B cell (primary cell): Measurements from ENCODE around the gene PCDHGA8. TPM values are rescaled to one million over a fixed set of nuclear protein-coding genes. Genes with fewer than 3 reads are reported as not detected.
"Not testable (repeated sequence)": the region's sequence is repeated elsewhere in the genome, so short reads cannot be mapped to it uniquely, and the experiment has no call there.

ENCODE experiments used
- ATAC-seq: fragments of 200-7000 bp; cut with Tn5 transposase; one replicate; pipeline ENCODE4 v1.10.0; 2021; ENCODE audit warnings: low read depth, mild to moderate bottlenecking, moderate number of reproducible peaks, moderate library complexity
- CTCF ChIA-PET: fragments of 350-600 bp; sonication (Branson Sonifier 250); formaldehyde crosslinking; loops from one replicate; lab custom pipeline; 2021; ENCODE audit warnings: antibody characterized with exemption, inconsistent platforms; lab: Charles Lee
- POLR2A ChIA-PET: fragments of 350-600 bp; sonication (Branson Sonifier 250); formaldehyde crosslinking; loops from one replicate; lab custom pipeline; 2021; ENCODE audit warnings: antibody characterized with exemption; lab: Charles Lee
- DNase-seq: peaks from one replicate; pipeline ENCODE4 v3.0.0; 2013
- H2AFZ ChIP-seq: 2 replicates; pipeline ENCODE4 v1.6.1; 2012; ENCODE audit warnings: mild to moderate bottlenecking, low read depth, low read length; ENCODE audit not compliant: insufficient read depth, poor library complexity, severe bottlenecking
- H3K27ac ChIP-seq, 2 donors: 1 replicate in 1 of 2; 2 replicates in 1 of 2; pipeline ENCODE4 v1.5.1; 2012 to 2013; ENCODE audit warnings: low read length in 2 of 2, mild to moderate bottlenecking in 2 of 2, moderate library complexity in 1 of 2
- H3K27me3 ChIP-seq, 4 experiments: fragments of 200-600 bp in 1 of 4; sonication (generic) in 1 of 4; replicated peaks in 1 of 4; 1 replicate in 2 of 4; 2 replicates in 2 of 4; pipeline versions ENCODE4 v1.6.1 to v1.7.0; 2013 to 2016; ENCODE audit warnings: low read length in 3 of 4, mild to moderate bottlenecking in 2 of 4, mixed read lengths in 1 of 4, moderate library complexity in 1 of 4; ENCODE audit not compliant: insufficient read depth in 4 of 4, control insufficient read depth in 3 of 4; ENCODE audit errors: control extremely low read depth in 1 of 4
- H3K36me3 ChIP-seq, 2 experiments: replicated peaks in 1 of 2; 1 replicate in 1 of 2; 2 replicates in 1 of 2; pipeline versions ENCODE4 v1.6.1 to v1.7.1; 2013; ENCODE audit warnings: low read length in 1 of 2; ENCODE audit not compliant: insufficient read depth in 2 of 2, control insufficient read depth in 1 of 2; ENCODE audit errors: control extremely low read depth in 1 of 2, extremely low read depth in 1 of 2
- H3K4me1 ChIP-seq, 2 donors: fragments of 200-600 bp in 1 of 2; sonication (generic) in 1 of 2; 1 replicate in 1 of 2; 2 replicates in 1 of 2; pipeline versions ENCODE4 v1.5.1 to v1.6.1; 2013 to 2017; ENCODE audit warnings: low read length in 2 of 2; ENCODE audit not compliant: control insufficient read depth in 2 of 2, insufficient read depth in 2 of 2
- H3K4me2 ChIP-seq: replicated peaks from 2 replicates; pipeline ENCODE3; 2012; ENCODE audit warnings: mild to moderate bottlenecking, low read depth, low read length; ENCODE audit not compliant: poor library complexity, severe bottlenecking
- H3K4me3 ChIP-seq, 5 experiments: fragments of 200-600 bp in 1 of 5; sonication (generic) in 1 of 5; 1 replicate in 3 of 5; 2 replicates in 2 of 5; pipeline versions ENCODE4 v1.5.1 to v1.7.0; 2011 to 2016; ENCODE audit warnings: low read length in 4 of 5, mild to moderate bottlenecking in 4 of 5, low read depth in 2 of 5, control low read depth in 1 of 5, moderate library complexity in 1 of 5; ENCODE audit not compliant: insufficient read depth in 1 of 5; ENCODE audit errors: control extremely low read depth in 1 of 5, extremely low read depth in 1 of 5
- H3K79me2 ChIP-seq: fragments of 200-600 bp; sonication (generic); one replicate; pipeline ENCODE4 v1.6.0; 2016; ENCODE audit warnings: low read length; ENCODE audit not compliant: control insufficient read depth, insufficient read depth
- H3K9ac ChIP-seq: fragments of 200-600 bp; sonication (generic); 2 replicates; pipeline ENCODE4 v1.6.1; 2017; ENCODE audit warnings: mild to moderate bottlenecking, low read length, moderate library complexity
- H3K9me3 ChIP-seq, 3 donors: one replicate each; pipeline versions ENCODE4 v1.6.1 to v1.7.1; 2013; ENCODE audit warnings: low read length in 2 of 3; ENCODE audit not compliant: control insufficient read depth in 2 of 3, insufficient read depth in 1 of 3; ENCODE audit errors: control extremely low read depth in 1 of 3
- H4K20me1 ChIP-seq: 2 replicates; pipeline ENCODE4 v1.6.0; 2012; ENCODE audit warnings: mild to moderate bottlenecking, low read length; ENCODE audit not compliant: insufficient read depth, control insufficient read depth, poor library complexity, severe bottlenecking
- H3K27ac Mint-ChIP-seq: one replicate; pipeline ENCODE4 v1.8.0; 2021; ENCODE audit warnings: mixed read lengths
- H3K27me3 Mint-ChIP-seq: one replicate; pipeline ENCODE4 v1.8.0; 2021; ENCODE audit warnings: mixed read lengths
- H3K4me1 Mint-ChIP-seq: one replicate; pipeline ENCODE4 v1.8.0; 2021; ENCODE audit warnings: mixed read lengths
- H3K4me3 Mint-ChIP-seq: one replicate; pipeline ENCODE4 v1.8.0; 2021; ENCODE audit warnings: mixed read lengths
- H3K9me3 Mint-ChIP-seq: one replicate; pipeline ENCODE4 v1.8.0; 2022; ENCODE audit warnings: mixed read lengths; ENCODE audit not compliant: insufficient read depth
- EZH2 ChIP-seq: IDR thresholded peaks from 2 replicates; pipeline ENCODE4 v1.6.1; 2012; ENCODE audit warnings: borderline replicate concordance, low read depth, mild to moderate bottlenecking, moderate library complexity, low read length; ENCODE audit not compliant: insufficient read depth, poor library complexity, severe bottlenecking
- WGBS: methylation state at CpG from one replicate; pipeline ENCODE4 v1.1.5; 2013; ENCODE audit warnings: missing lambda C conversion rate; ENCODE audit not compliant: insufficient coverage; 5-methylcytosine and 5-hydroxymethylcytosine counted together
- intact Hi-C: fragments of 100-400 bp; cut with micrococcal nuclease; formaldehyde crosslinking; loops from one replicate; pipeline ENCODE4 v1.10.0; 2022
- polyA plus RNA-seq: library from polyadenylated mRNA; depleted of rRNA; stranded (reverse); fragments of >200 nt; gene quantifications from 2 replicates; pipeline ENCODE4 v1.2.3, GENCODE V29; 2012
- total RNA-seq, 2 donors: library from RNA; stranded (reverse); fragments of 120-200 nt in 1 of 2; gene quantifications; 1 replicate in 1 of 2; 2 replicates in 1 of 2; pipeline versions ENCODE4 v1.2.3 to v1.2.4, GENCODE V29; 2013 to 2022
- TF ChIP-seq, protein P1 (sequence below): fragments of 200-600 bp; IDR thresholded peaks from one replicate; pipeline ENCODE4 v1.8.0; 2022; ENCODE audit warnings: antibody characterized with exemption, mild to moderate bottlenecking

The PCDHGA8 gene
- total and polyA plus RNA-seq, 2 donors (not counting 1 experiment from before 2014, with no cell fraction given) = 0.21 to 1.2 TPM

DNA sequence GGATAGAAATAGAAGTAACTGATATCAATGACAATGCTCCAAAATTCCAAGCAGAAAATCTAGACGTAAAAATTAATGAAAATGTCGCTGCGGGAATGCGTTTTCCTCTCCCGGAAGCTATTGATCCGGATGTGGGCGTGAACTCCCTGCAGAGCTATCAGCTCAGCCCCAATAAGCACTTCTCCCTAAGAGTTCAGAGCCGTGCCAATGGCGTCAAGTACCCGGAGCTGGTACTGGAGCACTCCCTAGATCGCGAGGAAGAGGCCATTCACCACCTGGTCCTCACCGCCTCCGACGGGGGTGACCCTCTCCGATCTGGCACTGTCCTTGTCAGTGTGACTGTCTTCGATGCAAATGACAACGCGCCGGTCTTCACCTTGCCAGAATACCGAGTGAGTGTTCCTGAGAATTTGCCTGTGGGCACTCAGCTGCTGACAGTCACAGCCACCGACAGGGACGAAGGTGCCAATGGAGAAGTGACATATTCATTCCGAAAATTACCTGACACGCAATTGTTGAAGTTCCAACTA is 21.2 kb downstream of the PCDHGA8 start:
- POLR2A ChIA-PET = no interaction called here

DNA sequence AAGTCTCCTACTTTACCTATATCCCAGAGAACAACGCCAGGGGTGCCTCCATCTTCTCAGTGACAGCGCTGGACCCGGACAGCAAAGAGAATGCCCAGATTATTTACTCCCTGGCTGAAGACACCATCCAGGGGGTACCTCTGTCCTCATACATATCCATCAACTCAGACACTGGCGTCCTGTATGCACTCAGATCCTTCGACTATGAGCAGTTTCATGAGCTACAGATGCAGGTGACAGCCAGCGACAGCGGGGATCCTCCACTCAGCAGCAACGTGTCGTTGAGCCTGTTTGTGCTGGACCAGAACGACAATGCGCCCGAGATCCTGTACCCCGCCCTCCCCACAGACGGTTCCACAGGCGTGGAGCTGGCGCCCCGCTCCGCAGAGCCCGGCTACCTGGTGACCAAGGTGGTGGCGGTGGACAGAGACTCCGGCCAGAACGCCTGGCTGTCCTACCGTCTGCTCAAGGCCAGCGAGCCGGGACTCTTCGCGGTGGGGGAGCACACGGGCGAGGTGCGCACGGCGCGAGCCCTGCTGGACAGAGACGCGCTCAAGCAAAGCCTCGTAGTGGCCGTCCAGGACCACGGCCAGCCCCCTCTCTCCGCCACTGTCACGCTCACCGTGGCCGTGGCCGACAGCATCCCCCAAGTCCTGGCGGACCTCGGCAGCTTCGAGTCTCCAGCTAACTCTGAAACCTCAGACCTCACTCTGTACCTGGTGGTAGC is 22.3 kb downstream of the PCDHGA8 start:
- peak; percentile 8 for DNase-seq
- ATAC-seq, POLR2A ChIA-PET, H3K9me3 Mint-ChIP-seq, H3K79me2 ChIP-seq, H4K20me1 ChIP-seq, H2AFZ ChIP-seq, H3K9ac ChIP-seq, H3K4me3 ChIP-seq, H3K27ac ChIP-seq, H3K4me2 ChIP-seq, H3K36me3 ChIP-seq: not testable (repeated sequence)
- peaks cover 11 to 15% of the 10 kb centered on the region in 2 donors for H3K4me1 ChIP-seq
- intact Hi-C loops = loop anchor here (10.0 kb wide), 1 partner anchor 90 kb away; the partner anchor contains the start of gene TAF7
- CTCF ChIA-PET = interaction anchor here (0.5 to 6.3 kb wide), 7 partner anchors 17 to 149 kb away, joined by 3 to 56 read pairs (median 5); partner anchors contain the start of gene PCDHGB5
- peaks cover 2 to 69% (median 57%) of the 10 kb centered on the region in 4 experiments for H3K27me3 ChIP-seq
- WGBS = 37% methylated on average over 43 of the region's 46 CpGs
- H3K4me3 Mint-ChIP-seq = peak overlapping the region; percentile 57
- peaks cover 18% of the 10 kb centered on the region for H3K4me1 Mint-ChIP-seq
- H3K27ac Mint-ChIP-seq = peak overlapping the region; percentile 21
- peaks cover 0 to 59% (median 25%) of the 10 kb centered on the region in 3 donors for H3K9me3 ChIP-seq
- H3K27me3 Mint-ChIP-seq = peaks cover 60% of the 10 kb centered on the region

More for the DNA sequence above, 21.2 kb downstream of the PCDHGA8 start:
- Mint-ChIP-seq H3K9me3 (peaks cover 9% of the 10 kb centered on the region), H3K4me3 (peak overlapping the region; percentile 87), H3K27me3 (peaks cover 62% of the 10 kb centered on the region), H3K27ac (no peak overlapping the region), H3K4me1 (peaks cover 18% of the 10 kb centered on the region)
- no peak for TF ChIP-seq EZH2
- TF ChIP-seq, protein P1, sequence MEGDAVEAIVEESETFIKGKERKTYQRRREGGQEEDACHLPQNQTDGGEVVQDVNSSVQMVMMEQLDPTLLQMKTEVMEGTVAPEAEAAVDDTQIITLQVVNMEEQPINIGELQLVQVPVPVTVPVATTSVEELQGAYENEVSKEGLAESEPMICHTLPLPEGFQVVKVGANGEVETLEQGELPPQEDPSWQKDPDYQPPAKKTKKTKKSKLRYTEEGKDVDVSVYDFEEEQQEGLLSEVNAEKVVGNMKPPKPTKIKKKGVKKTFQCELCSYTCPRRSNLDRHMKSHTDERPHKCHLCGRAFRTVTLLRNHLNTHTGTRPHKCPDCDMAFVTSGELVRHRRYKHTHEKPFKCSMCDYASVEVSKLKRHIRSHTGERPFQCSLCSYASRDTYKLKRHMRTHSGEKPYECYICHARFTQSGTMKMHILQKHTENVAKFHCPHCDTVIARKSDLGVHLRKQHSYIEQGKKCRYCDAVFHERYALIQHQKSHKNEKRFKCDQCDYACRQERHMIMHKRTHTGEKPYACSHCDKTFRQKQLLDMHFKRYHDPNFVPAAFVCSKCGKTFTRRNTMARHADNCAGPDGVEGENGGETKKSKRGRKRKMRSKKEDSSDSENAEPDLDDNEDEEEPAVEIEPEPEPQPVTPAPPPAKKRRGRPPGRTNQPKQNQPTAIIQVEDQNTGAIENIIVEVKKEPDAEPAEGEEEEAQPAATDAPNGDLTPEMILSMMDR = no peak
- Histone ChIP-seq H3K27ac (no peak overlapping the region), H3K79me2 (no peaks in the 10 kb centered on the region), H3K9me3 (peaks cover 0 to 58% (median 23%) of the 10 kb centered on the region in 3 donors), H4K20me1 (no peaks in the 10 kb centered on the region), H3K4me2 (peak overlapping the region; percentile 74), H3K27me3 (peaks cover 2 to 69% (median 58%) of the 10 kb centered on the region in 4 experiments), H3K4me1 (peaks cover 11 to 15% of the 10 kb centered on the region in 2 donors), H3K36me3 (no peaks in the 10 kb centered on the region), H3K9ac (peak overlapping the region; percentile 63), H2AFZ (peak overlapping the region; percentile 77), H3K4me3 (peak overlapping the region in 4 of 5 experiments; percentile 36 to 63 (median 46))
- ATAC-seq (no peak), DNase-seq (peak; percentile 25)
- intact Hi-C loops = loop anchor here (10.0 kb wide), 1 partner anchor 89 kb away; the partner anchor contains the start of gene TAF7
- WGBS = 14% methylated on average over 23 of the region's 25 CpGs
- CTCF ChIA-PET = interaction anchor here (0.8 to 6.3 kb wide), 18 partner anchors 8 to 153 kb away, joined by 3 to 56 read pairs (median 4); partner anchors contain the start of genes PCDHGA11, PCDHGA12, PCDHGA9 and PCDHGB3

DNA sequence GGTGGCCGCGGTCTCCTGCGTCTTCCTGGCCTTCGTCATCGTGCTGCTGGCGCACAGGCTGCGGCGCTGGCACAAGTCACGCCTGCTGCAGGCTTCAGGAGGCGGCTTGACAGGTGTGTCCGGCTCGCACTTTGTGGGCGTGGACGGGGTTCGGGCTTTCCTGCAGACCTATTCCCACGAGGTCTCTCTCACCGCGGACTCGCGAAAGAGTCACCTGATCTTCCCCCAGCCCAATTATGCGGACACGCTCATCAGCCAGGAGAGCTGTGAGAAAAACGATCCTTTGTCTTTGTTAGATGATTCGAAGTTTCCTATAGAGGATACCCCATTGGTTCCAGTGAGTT is 22.8 kb downstream of the PCDHGA8 start:
- CTCF ChIA-PET = interaction anchor here (6.3 kb wide), 1 partner anchor 148 kb away, joined by 56 read pairs; no protein-coding TSS in a partner anchor
- ATAC-seq, H3K79me2 ChIP-seq: not testable (repeated sequence)

More for the DNA sequence above, 22.8 kb downstream of the PCDHGA8 start:
- 30% methylated on average over 15 of the region's 24 CpGs for WGBS
- DNase-seq = peak; percentile 18
- H3K9me3 Mint-ChIP-seq, H3K36me3 ChIP-seq, H3K4me3 Mint-ChIP-seq, H3K27ac ChIP-seq, H4K20me1 ChIP-seq, H3K9ac ChIP-seq, H2AFZ ChIP-seq, H3K4me2 ChIP-seq: not testable (repeated sequence)
- H3K4me1 Mint-ChIP-seq = peaks cover 21% of the 10 kb centered on the region
- H3K27ac Mint-ChIP-seq = peak overlapping the region; percentile 46
- H3K27me3 Mint-ChIP-seq = peaks cover 61% of the 10 kb centered on the region
- Histone ChIP-seq H3K9me3 (peaks cover 0 to 57% (median 27%) of the 10 kb centered on the region in 3 donors), H3K4me1 (peaks cover 11 to 15% of the 10 kb centered on the region in 2 donors), H3K4me3 (peak overlapping the region in 1 of 5 experiments; percentile 12), H3K27me3 (peaks cover 2 to 68% (median 58%) of the 10 kb centered on the region in 4 experiments)
- POLR2A ChIA-PET = interaction anchor here (0.7 kb wide), 1 partner anchor 497 kb away, joined by 3 read pairs; no protein-coding TSS in a partner anchor
- intact Hi-C loops = loop anchor here (10.0 kb wide), 1 partner anchor 90 kb away; the partner anchor contains the start of gene TAF7
